IPS-18c (cell line): ENCODE measurements around the gene DIPK2A.

ENCODE experiments used
- H3K4me3 ChIP-seq: 2 replicates; pipeline ENCODE4 v1.7.0; 2013; ENCODE audit warnings: low read depth, mild to moderate bottlenecking, low read length, moderate library complexity; ENCODE audit not compliant: insufficient read depth
- H3K9me3 ChIP-seq: one replicate; pipeline ENCODE4 v1.6.1; 2013; ENCODE audit warnings: mild to moderate bottlenecking, low read length, moderate library complexity; ENCODE audit not compliant: control insufficient read depth, insufficient read depth

DIPK2A gene

DNA sequence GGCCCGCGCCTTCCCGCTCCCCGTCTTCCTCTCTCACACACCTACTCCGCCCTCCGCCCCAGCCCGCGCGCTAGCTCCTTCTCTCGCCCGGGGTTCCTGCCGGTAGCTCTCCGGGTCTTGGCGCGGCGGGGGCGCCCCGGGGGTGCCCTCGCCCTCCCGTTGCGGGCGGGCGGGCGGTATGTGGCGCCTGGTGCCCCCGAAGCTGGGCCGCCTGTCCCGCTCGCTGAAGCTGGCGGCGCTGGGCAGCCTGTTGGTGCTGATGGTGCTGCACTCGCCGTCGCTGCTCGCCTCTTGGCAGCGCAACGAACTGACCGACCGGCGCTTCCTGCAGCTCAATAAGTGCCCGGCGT, 507 bp downstream of the DIPK2A start:
- Histone ChIP-seq H3K9me3 (no peaks in the 10 kb centered on the region), H3K4me3 (peak overlapping the region; percentile 93)

- H3K9me3 ChIP-seq: no peaks in the 10 kb centered on the region
- H3K4me3 ChIP-seq: peak overlapping the region; percentile 93
Measured at GRCh38 chr3:143972505-143973258, 1.1 kb downstream of the DIPK2A start.

DNA sequence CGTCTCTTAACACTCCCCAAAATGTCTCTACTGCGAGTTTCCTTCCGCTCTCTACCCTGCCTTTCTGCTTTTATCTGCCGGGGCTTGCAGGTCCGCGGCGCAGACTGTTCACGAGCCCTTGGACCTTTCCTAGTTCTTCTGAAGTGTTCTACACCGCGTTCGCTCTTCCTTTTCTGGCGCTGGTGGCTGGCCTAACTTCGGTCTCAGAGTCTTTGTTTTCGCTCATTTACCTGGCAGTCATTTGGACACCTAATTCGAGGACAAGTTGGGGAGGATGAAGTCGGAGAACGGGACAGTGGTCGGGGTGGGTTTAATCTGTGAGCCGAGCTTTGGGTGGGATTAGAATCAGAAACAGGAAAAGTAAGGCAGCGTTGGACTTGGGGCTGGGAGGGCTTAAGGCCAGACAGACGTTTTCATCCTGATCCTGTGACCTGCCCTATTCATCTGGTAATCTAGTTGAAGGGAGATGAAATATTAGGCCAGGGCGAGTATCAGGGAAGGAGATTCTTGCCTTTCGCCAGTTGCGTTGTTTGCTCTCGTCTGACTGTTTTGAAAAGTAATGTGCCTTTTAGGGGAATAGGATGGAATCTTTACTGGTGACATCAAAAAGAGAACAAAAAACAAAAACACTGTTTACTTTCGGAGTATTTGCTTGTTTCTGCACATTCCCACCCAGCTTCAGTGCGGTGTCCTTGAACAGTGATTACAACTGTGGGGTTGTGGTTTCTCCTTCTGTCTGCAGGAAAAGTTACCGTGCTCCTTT, 1.8 kb downstream of the DIPK2A start:
- Histone ChIP-seq H3K4me3 (peak overlapping the region; percentile 93), H3K9me3 (no peaks in the 10 kb centered on the region)

GRCh38 chr3:143974271-143975238, 2.9 kb downstream of the DIPK2A start:
- Histone ChIP-seq H3K4me3 (no peak overlapping the region), H3K9me3 (no peaks in the 10 kb centered on the region)

- H3K9me3 ChIP-seq: no peaks in the 10 kb centered on the region
- no peak overlapping the region for H3K4me3 ChIP-seq
Measured at GRCh38 chr3:143975554-143976152, 4.0 kb downstream of the DIPK2A start.

GRCh38 chr3:143977341-143978262, 6.0 kb downstream of the DIPK2A start:
- Histone ChIP-seq H3K9me3 (no peaks in the 10 kb centered on the region), H3K4me3 (no peak overlapping the region)

DNA sequence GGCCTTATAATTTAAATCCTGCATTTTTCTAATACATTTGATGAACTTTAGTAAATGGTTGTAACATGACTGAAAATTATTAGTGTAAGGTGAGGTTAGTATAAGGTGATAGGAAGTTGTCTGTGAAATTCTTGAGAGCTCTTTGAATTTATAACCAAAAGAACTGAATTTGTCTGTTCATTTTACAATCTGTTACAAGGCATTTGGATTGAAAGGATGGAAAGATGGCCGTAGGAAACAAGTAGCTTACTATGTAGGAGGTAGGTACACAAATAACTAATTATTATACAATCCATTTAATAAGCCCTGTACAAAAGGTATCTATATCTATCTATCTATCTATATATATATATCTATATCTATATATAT, 6.6 kb downstream of the DIPK2A start:
- H3K4me3 ChIP-seq: no peak overlapping the region
- no peaks in the 10 kb centered on the region for H3K9me3 ChIP-seq

GRCh38 chr3:143979041-143979440, 7.4 kb downstream of the DIPK2A start:
- H3K9me3 ChIP-seq: no peaks in the 10 kb centered on the region
- H3K4me3 ChIP-seq: no peak overlapping the region

DNA sequence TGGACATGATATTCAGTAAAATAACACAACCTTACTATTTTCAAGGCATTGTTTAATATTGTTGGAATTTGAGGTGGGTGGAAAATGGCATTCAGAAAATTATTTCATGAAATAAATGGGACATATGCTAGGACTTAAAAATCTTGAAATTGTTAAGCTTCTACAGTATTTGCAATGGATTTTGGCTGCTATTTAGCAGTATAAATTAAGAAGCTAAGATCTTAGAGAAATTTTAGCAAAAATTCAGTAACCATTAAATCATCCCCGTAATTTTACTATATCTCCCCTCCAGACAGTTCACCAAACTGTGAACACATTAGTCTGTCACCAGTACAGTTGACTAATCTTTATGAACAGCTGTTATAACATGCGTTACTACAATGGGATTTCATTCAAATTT, 8.2 kb downstream of the DIPK2A start:
- H3K4me3 ChIP-seq: no peak overlapping the region
- H3K9me3 ChIP-seq: no peaks in the 10 kb centered on the region

- Histone ChIP-seq H3K9me3 (no peaks in the 10 kb centered on the region), H3K4me3 (no peak overlapping the region)
Measured at GRCh38 chr3:143988306-143988705, 16.7 kb downstream of the DIPK2A start.

DNA sequence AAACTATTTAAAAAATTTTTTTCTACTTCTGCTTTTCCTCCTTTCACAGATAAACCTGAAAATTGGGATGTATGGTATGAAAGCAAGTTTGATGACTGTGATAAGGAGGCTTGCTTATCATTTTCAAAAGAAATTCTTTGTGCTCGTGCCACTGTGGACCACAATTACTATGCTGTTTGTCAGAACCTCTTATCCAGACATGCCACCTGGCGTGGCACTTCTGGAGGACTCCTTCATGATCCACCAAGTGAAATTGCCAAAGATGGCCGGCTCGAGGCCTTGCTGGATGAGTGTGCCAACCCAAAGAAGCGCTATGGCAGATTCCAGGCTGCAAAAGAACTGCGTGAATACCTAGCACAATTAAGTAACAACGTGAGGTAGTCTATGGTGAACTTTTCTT, 17.8 kb downstream of the DIPK2A start:
- H3K9me3 ChIP-seq: no peaks in the 10 kb centered on the region
- no peak overlapping the region for H3K4me3 ChIP-seq

DNA sequence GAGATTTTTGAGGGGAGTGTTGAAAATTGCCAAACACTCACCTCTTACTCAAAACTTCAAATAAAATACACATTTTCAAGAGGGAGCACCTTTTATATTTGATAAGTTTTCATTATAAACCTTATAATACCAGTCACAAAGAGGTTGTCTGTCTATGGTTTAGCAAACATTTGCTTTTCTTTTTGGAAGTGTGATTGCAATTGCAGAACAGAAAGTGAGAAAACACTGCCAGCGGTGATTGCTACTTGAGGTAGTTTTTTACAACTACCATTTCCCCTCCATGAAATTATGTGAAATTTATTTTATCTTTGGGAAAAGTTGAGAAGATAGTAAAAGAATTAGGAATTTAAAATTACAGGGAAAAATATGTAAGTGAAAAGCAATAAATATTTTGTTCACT, 20.1 kb downstream of the DIPK2A start:
- Histone ChIP-seq H3K4me3 (no peak overlapping the region), H3K9me3 (no peaks in the 10 kb centered on the region)

GRCh38 chr3:143998266-143998665, 26.6 kb downstream of the DIPK2A start:
- H3K4me3 ChIP-seq: no peak overlapping the region
- H3K9me3 ChIP-seq: no peaks in the 10 kb centered on the region

DNA sequence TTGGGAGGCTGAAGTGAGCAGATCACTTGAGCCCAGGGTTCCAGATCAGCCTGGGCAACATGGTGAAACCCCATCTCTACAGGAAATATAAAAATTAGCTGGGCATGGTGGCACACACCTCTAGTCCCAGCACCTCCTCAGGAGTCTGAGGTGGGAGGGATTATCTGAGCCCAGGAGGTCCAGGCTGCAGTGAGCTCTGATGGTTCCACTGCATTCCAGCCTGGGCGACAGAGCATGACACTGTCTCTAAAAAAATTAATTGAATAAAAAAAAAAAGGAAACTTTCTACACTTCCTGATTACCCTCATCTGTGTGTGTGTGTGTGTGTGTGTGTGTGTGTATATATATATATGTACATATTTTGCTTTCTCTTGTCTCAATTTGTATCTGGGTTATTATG, 31.4 kb downstream of the DIPK2A start:
- Histone ChIP-seq H3K4me3 (no peak overlapping the region), H3K9me3 (peaks cover 2% of the 10 kb centered on the region)

DNA sequence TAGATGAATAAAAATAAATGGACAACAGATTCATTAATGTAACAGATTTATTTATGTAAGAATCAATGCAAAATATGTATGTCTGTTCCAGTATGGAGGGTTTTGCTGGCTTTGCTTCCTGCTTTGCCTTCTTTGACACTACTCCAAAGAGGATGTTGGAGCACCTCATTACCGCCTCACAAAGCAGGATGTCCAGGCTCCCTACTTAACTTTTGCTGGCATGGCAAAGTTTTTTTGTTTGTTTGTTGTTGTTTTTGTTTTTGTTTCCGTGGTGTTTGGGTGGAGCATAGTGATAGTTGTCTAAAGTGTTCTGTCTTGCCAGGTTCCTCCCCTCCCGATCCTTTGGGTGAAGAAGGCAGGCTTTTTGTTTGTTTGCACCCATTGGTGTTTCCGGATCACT, 38.7 kb downstream of the DIPK2A start:
- no peak overlapping the region for H3K4me3 ChIP-seq
- H3K9me3 ChIP-seq: no peaks in the 10 kb centered on the region

GRCh38 chr3:144011251-144011799, 39.7 kb downstream of the DIPK2A start:
- Histone ChIP-seq H3K4me3 (no peak overlapping the region), H3K9me3 (no peaks in the 10 kb centered on the region)
